WTC11 (cell line): ENCODE measurements around the gene RCBTB1.

Source experiments
- CREB1 ChIP-seq: sonication (generic); formaldehyde crosslinking; IDR thresholded peaks from 2 replicates; pipeline ENCODE4 v1.8.0; 2023; ENCODE audit warnings: mild to moderate bottlenecking, missing genetic modification reagents
- CTCF ChIP-seq: fragments of 200-600 bp; IDR thresholded peaks from 2 replicates; pipeline ENCODE4 v1.8.0; 2022; ENCODE audit warnings: antibody characterized with exemption
- E2F5 ChIP-seq: sonication (generic); formaldehyde crosslinking; IDR thresholded peaks from 2 replicates; pipeline ENCODE4 v1.8.1; 2022; ENCODE audit warnings: mild to moderate bottlenecking, moderate library complexity, missing genetic modification reagents
- FOXJ3 ChIP-seq: sonication (generic); formaldehyde crosslinking; IDR thresholded peaks from 2 replicates; pipeline ENCODE4 v1.9.0; 2021; ENCODE audit warnings: missing genetic modification reagents, mild to moderate bottlenecking, borderline replicate concordance
- FOXP4 ChIP-seq: sonication (generic); formaldehyde crosslinking; IDR thresholded peaks from 2 replicates; pipeline ENCODE4 v1.8.0; 2022; ENCODE audit warnings: mild to moderate bottlenecking, missing genetic modification reagents
- HMGA2 ChIP-seq: fragments of 250-450 bp; sonication (Bioruptor Pico); IDR thresholded peaks from 2 replicates; pipeline ENCODE4 v1.4.0; 2021; ENCODE audit warnings: mild to moderate bottlenecking, moderate library complexity
- NFYB ChIP-seq: sonication (generic); formaldehyde crosslinking; conservative IDR thresholded peaks from 2 replicates; pipeline ENCODE4 v1.8.0; 2022; ENCODE audit warnings: low read depth, missing genetic modification reagents
- NR2C2 ChIP-seq: sonication (generic); formaldehyde crosslinking; IDR thresholded peaks from 2 replicates; pipeline ENCODE4 v1.8.0; 2022; ENCODE audit warnings: mild to moderate bottlenecking, missing genetic modification reagents
- SMAD3 ChIP-seq: sonication (generic); formaldehyde crosslinking; IDR thresholded peaks from 2 replicates; pipeline ENCODE4 v1.8.0; 2022; ENCODE audit warnings: missing genetic modification reagents, mild to moderate bottlenecking, borderline replicate concordance
- TCF7 ChIP-seq: sonication (generic); formaldehyde crosslinking; IDR thresholded peaks from 2 replicates; pipeline ENCODE4 v1.8.0; 2022; ENCODE audit warnings: mild to moderate bottlenecking, low read depth, missing genetic modification reagents, moderate library complexity
- ZNF121 ChIP-seq: sonication (generic); formaldehyde crosslinking; IDR thresholded peaks from 2 replicates; pipeline ENCODE4 v1.8.0; 2023; ENCODE audit warnings: missing genetic modification reagents
- ZNF263 ChIP-seq: sonication (generic); formaldehyde crosslinking; IDR thresholded peaks from 2 replicates; pipeline ENCODE4 v1.8.1; 2022; ENCODE audit warnings: low read depth, mild to moderate bottlenecking, moderate library complexity, missing genetic modification reagents
- ZSCAN18 ChIP-seq: fragments of 250-450 bp; sonication (Bioruptor Pico); IDR thresholded peaks from 2 replicates; pipeline ENCODE4 v2.1.2; 2022; ENCODE audit warnings: mild to moderate bottlenecking, moderate library complexity

GRCh38 chr13:49632156-49632555, 46.8 kb upstream of the RCBTB1 start:
- TF ChIP-seq ZNF121 = no peak
- no peak for TF ChIP-seq CTCF
- TF ChIP-seq ZNF263 = no peak
- TF ChIP-seq E2F5 (CRISPR knock-in tag) = no peak
- TF ChIP-seq FOXP4 (CRISPR knock-in tag) = no peak
- no peak for TF ChIP-seq NFYB
- TF ChIP-seq CREB1 (CRISPR knock-in tag) = no peak
- TF ChIP-seq NR2C2 (CRISPR knock-in tag) = no peak
- no peak for TF ChIP-seq HMGA2 (CRISPR knock-in tag)
- no peak for TF ChIP-seq FOXJ3 (CRISPR knock-in tag)
- TF ChIP-seq ZSCAN18 = no peak
- no peak for TF ChIP-seq SMAD3 (CRISPR knock-in tag)
- no peak for TF ChIP-seq TCF7 (CRISPR knock-in tag)
